Activated CD8-positive, alpha-beta memory T cell treated with anti-CD3 and anti-CD28 coated beads for 48 hours (primary cell): ENCODE data around the gene KNDC1.
A peak's percentile ranks its signal among the peaks of the same experiment; 100 is the strongest.
"Not testable (repeated sequence)": the region's sequence is repeated elsewhere in the genome, so short reads cannot be mapped to it uniquely, and the experiment has no call there.

Experiments
- DNase-seq, 3 experiments: peaks; one replicate each; pipeline ENCODE4 v3.0.0-alpha.2; 2020; ENCODE audit warnings: low read depth in 2 of 3, low spot score in 2 of 3

Gene KNDC1

GRCh38 chr10:133257489-133258065 is 97.6 kb downstream of the KNDC1 start:
- peak in 1 of 3 experiments; percentile 29 for DNase-seq

- DNase-seq, result peak in 1 of 3 experiments; percentile 25
These were observed 98.2 kb downstream of the KNDC1 start for GRCh38 chr10:133258066-133258817.

- peak; percentile 59 to 94 (median 76) for DNase-seq
These were observed 99.0 kb downstream of the KNDC1 start for GRCh38 chr10:133258818-133259601.

GRCh38 chr10:133259602-133259989 is 99.6 kb downstream of the KNDC1 start:
- no peak for DNase-seq

DNA sequence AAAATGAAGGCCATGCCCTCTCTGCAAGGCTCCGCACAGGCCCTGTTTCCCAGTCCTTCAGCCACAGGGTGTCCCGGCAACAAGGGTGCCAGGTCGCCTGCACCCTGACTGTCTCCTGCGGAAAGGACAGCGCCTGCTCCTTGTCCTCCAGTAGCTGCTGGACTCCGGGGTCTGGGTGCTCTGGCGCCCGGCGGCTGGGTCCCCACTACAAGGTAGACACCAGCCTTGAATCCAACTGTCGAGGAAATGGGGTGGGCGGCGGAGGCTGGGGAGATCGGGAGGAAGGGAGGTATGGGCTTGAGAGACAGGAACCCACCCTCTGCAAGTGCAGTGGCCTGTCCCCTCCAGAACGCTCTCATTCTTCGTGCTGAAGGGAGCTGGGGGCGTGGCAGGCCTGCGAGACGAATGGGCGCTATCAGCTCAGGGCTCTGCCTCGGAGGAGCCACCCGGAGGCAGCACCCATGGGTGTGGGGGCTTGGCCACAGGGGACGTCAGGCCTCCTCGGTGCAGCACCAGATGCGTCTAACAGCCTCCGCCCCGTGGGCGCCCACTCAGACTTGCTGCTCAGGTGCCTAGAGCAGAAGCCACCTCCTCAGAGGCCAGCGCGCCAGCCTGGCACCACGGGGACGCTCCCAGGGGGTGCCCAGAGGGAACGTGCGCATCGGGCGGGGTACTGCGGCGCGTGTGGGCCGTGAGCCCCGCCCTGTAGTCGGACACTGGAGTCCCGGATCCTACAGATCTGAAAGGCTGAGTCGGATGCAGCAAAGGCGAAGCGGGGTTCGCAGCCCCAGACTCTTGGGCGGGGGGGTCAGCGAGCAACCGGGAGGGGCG is 101.1 kb downstream of the KNDC1 start:
- peak in 2 of 3 experiments; percentile 55 to 66 for DNase-seq

- peak; percentile 69 to 78 (median 71) for DNase-seq
These were observed 101.8 kb downstream of the KNDC1 start for GRCh38 chr10:133261726-133262325.

DNA sequence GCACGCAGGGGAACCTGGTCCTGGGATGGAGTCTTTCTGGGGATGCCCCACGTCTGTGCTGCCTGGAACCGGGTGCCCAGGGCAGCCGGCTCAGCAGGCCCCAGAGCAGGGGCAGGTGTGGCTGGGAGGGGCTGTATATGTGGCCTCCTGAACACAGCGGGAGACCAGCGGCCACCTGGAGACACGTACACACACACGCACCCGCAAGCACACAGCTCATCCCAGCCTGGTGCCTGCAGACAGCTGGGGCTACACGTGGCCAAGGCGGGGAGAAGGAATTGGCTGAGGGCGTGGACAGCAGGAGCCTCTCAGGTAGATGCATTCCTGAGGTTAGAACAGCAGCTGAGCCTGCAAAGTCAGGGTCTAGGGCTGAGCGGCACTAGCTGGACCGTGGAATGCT is 102.7 kb downstream of the KNDC1 start:
- no peak for DNase-seq

GRCh38 chr10:133263674-133264073 is 103.7 kb downstream of the KNDC1 start:
- DNase-seq, result no peak

- no peak for DNase-seq
These were observed 104.4 kb downstream of the KNDC1 start for GRCh38 chr10:133264461-133264860.

- not testable (repeated sequence) for DNase-seq
These were observed 105.0 kb downstream of the KNDC1 start for GRCh38 chr10:133265052-133265451.

DNA sequence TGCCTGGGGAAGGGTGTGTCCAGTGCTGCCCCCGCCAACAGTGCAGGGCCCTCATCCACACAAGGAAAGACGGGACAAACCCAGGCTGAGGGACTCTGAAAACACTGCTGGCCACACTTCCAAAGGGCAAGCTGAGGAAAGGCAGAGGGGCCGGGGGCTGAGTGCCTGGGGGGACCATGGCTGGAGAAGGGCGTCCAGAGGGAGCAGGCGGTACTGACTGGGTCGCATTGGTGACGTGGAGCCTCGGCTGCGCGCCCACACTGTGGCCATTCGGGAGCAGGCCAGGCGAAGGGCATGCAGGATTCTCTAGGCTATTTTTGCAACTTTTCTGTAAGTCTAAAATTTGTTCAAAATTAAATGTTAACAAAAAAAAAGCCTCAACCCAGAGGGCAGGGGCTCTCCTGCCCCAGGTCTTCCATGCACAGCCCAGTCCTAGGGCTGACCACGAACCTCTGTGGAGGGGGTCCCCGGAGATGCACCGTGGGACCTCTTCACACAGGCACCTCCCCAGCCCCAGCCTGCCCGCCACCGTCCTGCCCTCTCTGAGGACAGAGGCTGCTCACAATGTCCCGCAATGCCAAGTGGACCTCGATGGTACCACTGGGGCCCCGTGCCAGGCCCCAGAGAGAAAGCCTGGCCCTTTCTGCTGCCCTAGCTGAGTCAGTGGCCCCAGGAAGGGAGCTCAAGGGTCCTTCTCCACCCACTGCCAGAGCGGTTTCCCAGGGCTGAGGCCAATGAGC is 106.2 kb downstream of the KNDC1 start:
- DNase-seq, result no peak

DNA sequence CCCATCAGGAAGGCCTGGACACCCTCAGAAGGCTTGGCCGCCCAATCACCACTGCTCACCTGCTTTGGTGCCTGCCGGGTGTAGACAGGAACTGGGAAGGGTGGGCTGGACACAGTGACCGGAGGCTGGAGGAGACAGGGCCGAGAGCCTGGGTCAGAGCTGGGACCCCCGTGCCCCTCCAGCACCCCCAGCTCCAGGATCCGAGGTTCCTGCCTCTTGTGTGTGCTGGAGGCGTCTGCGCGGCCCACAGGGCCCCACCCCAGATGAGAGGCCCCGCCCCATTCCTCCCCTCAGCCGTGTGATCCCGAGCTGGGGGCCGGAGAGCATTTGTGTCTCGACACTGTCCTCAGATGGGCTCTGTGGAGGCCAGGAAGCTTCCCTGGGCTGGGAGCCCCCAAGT is 107.3 kb downstream of the KNDC1 start:
- no peak for DNase-seq

GRCh38 chr10:133267829-133268228 is 107.8 kb downstream of the KNDC1 start:
- DNase-seq, result no peak

DNA sequence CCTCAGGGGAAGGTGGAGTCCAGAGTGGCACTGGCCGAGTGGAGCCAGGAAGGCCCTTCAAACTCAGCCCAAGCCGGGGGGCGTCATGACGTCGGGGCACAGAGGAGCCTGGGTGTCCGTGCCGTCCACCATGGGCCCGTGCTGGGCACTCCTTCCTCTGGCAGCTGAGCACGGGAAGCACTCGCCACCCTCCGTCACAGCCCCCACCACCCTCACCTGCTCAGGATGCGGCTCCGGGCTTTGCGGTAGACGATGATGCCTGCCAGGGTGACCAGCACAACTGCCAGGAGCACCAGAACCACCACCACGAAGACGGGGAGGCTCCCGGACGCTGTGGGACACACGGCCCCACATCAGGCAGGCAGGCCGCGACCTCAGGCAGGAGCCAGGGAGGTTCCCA is 108.5 kb downstream of the KNDC1 start:
- DNase-seq, result no peak

- no peak for DNase-seq
These were observed 109.3 kb downstream of the KNDC1 start for GRCh38 chr10:133269367-133269766.

- DNase-seq, result no peak
These were observed 110.2 kb downstream of the KNDC1 start for GRCh38 chr10:133270204-133270603.

DNA sequence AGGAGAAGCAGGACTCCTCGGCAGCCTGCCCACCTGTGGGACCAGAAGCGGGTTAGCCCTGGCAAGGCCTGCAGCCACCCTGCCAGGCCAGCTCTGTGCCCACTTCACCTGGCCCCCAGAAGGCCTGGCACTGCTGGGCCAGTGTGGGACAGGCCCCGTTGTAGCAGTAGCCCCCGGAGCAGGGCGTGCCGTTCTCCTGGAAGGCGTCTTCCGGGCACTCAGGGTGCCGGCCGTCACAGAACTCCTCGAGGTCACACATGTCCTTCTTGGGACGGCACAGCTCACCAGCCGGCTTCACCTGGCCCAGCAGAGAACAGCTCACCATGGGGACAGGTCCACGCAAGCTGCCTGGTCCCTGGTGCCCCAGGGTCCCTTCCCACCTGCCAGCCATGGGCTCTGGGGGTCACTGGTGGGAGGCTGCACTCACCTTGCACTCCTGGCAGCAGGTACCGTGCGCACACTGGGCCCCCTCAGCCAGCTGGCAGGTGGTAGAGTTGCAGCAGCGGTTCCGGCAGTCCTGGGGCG is 110.8 kb downstream of the KNDC1 start:
- DNase-seq, result no peak

DNA sequence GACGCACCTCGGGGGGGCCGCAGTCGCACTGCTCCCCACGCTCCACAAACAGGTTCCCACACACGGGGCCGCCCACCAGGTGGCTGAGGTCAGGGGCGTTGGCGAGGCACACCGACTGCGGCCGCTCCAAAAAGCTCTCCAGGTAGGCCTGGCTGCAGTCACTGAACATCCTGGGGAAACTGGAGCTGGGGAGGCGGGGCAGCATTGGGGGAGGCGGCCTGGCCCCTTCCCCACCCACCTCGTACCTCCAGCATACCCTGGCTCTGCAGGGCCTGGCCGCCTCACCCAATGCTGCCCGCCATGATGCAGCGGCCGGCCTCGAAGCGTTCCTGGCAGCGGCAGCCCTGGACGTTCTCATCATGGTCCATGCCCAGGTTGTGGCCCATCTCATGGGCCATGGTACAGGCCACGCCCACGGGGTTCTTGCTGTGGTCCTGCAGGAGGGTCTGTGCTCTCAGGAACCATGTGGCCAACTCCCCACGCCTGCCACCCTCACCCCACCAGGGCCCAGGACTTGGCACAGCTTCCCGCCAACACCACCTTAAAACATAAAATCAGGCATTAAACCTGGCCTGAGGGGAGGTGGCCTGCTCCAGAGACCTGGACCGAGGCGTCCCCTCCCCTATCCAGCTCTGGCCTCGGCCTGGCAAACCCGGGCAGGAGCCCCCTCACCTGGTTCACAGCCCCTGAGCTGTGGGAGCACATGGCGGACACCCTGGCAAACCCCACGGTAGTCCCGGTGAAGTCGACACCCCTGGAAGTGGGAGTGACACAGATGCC is 111.7 kb downstream of the KNDC1 start:
- DNase-seq, result no peak
